CD14-positive monocyte (primary cell): ENCODE data around the gene PRRX2. TPM values are rescaled to one million over a fixed set of nuclear protein-coding genes. Genes with fewer than 3 reads are reported as not detected.

Source experiments
- DNase-seq, 3 donors: peaks; one replicate each; pipeline ENCODE4 v3.0.0-alpha.2; 2011 to 2022
- H2AFZ ChIP-seq: 2 replicates; pipeline ENCODE4 v1.6.0; 2012; ENCODE audit warnings: mild to moderate bottlenecking, low read depth, low read length, inconsistent platforms; ENCODE audit not compliant: insufficient read depth, poor library complexity, severe bottlenecking
- H3K27ac ChIP-seq, 2 donors: 1 replicate in 1 of 2; 2 replicates in 1 of 2; pipeline ENCODE4 v1.5.1; 2012 to 2013; ENCODE audit warnings: low read length in 2 of 2, control low read depth in 1 of 2, inconsistent platforms in 1 of 2, low read depth in 1 of 2, mild to moderate bottlenecking in 1 of 2
- H3K27me3 ChIP-seq, 2 donors: one replicate each; pipeline versions ENCODE4 v1.6.0 to v1.6.1; 2011 to 2013; ENCODE audit warnings: low read length in 2 of 2; ENCODE audit not compliant: control insufficient read depth in 2 of 2, insufficient read depth in 2 of 2
- H3K36me3 ChIP-seq, 2 donors: replicated peaks in 1 of 2; 1 replicate in 1 of 2; 2 replicates in 1 of 2; pipeline versions ENCODE4 v1.5.1 to v1.6.1; 2012 to 2013; ENCODE audit warnings: low read length in 2 of 2, control low read depth in 1 of 2, inconsistent platforms in 1 of 2, mild to moderate bottlenecking in 1 of 2; ENCODE audit not compliant: insufficient read depth in 2 of 2, control insufficient read depth in 1 of 2
- H3K4me1 ChIP-seq, 2 donors: 1 replicate in 1 of 2; 2 replicates in 1 of 2; pipeline versions ENCODE4 v1.5.1 to v1.6.1; 2012 to 2013; ENCODE audit warnings: low read length in 2 of 2, control low read depth in 1 of 2, inconsistent platforms in 1 of 2, mild to moderate bottlenecking in 1 of 2, moderate library complexity in 1 of 2; ENCODE audit not compliant: insufficient read depth in 2 of 2, control insufficient read depth in 1 of 2
- H3K4me2 ChIP-seq: replicated peaks from 2 replicates; pipeline ENCODE3; 2012; ENCODE audit warnings: low read length, moderate library complexity, mild to moderate bottlenecking; ENCODE audit not compliant: poor library complexity, severe bottlenecking; ENCODE audit errors: extremely low read depth
- H3K4me3 ChIP-seq, 3 experiments: fragments of 200-600 bp in 1 of 3; sonication (generic) in 1 of 3; replicated peaks in 1 of 3; 1 replicate in 2 of 3; 2 replicates in 1 of 3; pipeline ENCODE4 v1.5.1; 2011 to 2013; ENCODE audit warnings: low read length in 3 of 3, mild to moderate bottlenecking in 3 of 3, control low read depth in 2 of 3, low read depth in 2 of 3, inconsistent platforms in 1 of 3, moderate library complexity in 1 of 3
- H3K79me2 ChIP-seq: 2 replicates; pipeline ENCODE4 v1.6.0; 2012; ENCODE audit warnings: mild to moderate bottlenecking, control low read depth, inconsistent platforms, low read length, moderate library complexity; ENCODE audit not compliant: insufficient read depth
- H3K9ac ChIP-seq: 2 replicates; pipeline ENCODE4 v1.6.0; 2017; ENCODE audit warnings: low read length, mild to moderate bottlenecking; ENCODE audit not compliant: insufficient read depth, poor library complexity, severe bottlenecking
- H3K9me3 ChIP-seq, 2 donors: replicated peaks in 1 of 2; 1 replicate in 1 of 2; 2 replicates in 1 of 2; pipeline versions ENCODE4 v1.5.1 to v1.6.1; 2012 to 2013; ENCODE audit warnings: low read length in 2 of 2, control low read depth in 1 of 2; ENCODE audit not compliant: control insufficient read depth in 1 of 2, insufficient read depth in 1 of 2
- H4K20me1 ChIP-seq: 2 replicates; pipeline ENCODE4 v1.6.0; 2012; ENCODE audit warnings: mild to moderate bottlenecking, low read length, control low read depth, moderate library complexity; ENCODE audit not compliant: insufficient read depth
- H3K27ac Mint-ChIP-seq, 7 donors: one replicate each; pipeline ENCODE4 v1.8.0; 2020; ENCODE audit warnings: mild to moderate bottlenecking in 7 of 7, mixed read lengths in 7 of 7, moderate library complexity in 6 of 7, inconsistent platforms in 2 of 7
- H3K27me3 Mint-ChIP-seq, 3 donors: one replicate each; pipeline ENCODE4 v1.8.0; 2021 to 2022; ENCODE audit warnings: low read depth in 3 of 3, mild to moderate bottlenecking in 3 of 3, mixed read lengths in 3 of 3, moderate library complexity in 3 of 3, inconsistent platforms in 1 of 3
- H3K36me3 Mint-ChIP-seq, 2 donors: one replicate each; pipeline ENCODE4 v1.8.0; 2020; ENCODE audit warnings: mixed read lengths in 2 of 2, inconsistent platforms in 1 of 2, mild to moderate bottlenecking in 1 of 2
- H3K4me1 Mint-ChIP-seq: one replicate; pipeline ENCODE4 v1.8.0; 2020; ENCODE audit warnings: mild to moderate bottlenecking, mixed read lengths
- H3K4me3 Mint-ChIP-seq, 2 donors: one replicate each; pipeline ENCODE4 v1.8.0; 2020; ENCODE audit warnings: mild to moderate bottlenecking in 2 of 2, mixed read lengths in 2 of 2, moderate library complexity in 1 of 2
- H3K9me3 Mint-ChIP-seq, 7 donors: one replicate each; pipeline ENCODE4 v1.8.0; 2020 to 2022; ENCODE audit warnings: mixed read lengths in 7 of 7, mild to moderate bottlenecking in 6 of 7, moderate library complexity in 6 of 7, inconsistent platforms in 2 of 7
- WGBS: methylation state at CpG from one replicate; pipeline ENCODE4 v1.1.5; 2013; ENCODE audit warnings: missing lambda C conversion rate; ENCODE audit not compliant: insufficient coverage; 5-methylcytosine and 5-hydroxymethylcytosine counted together
- intact Hi-C, 2 donors: fragments of 100-400 bp; cut with micrococcal nuclease; formaldehyde crosslinking; loops; one replicate each; pipeline versions ENCODE4 v1.15.0 to v1.15.1; 2023
- polyA plus RNA-seq, 3 donors: library from polyadenylated mRNA; depleted of rRNA in 1 of 3; unstranded in 2 of 3; stranded (reverse) in 1 of 3; fragments of 300-500 nt in 2 of 3; fragments of >200 nt in 1 of 3; fragmentation: Illumina TruSeq in 2 of 3; gene quantifications; 1 replicate in 2 of 3; 2 replicates in 1 of 3; pipeline ENCODE4 v1.2.3, GENCODE V29; 2012 to 2021
- TF ChIP-seq, protein P1 (sequence below): fragments of 200-600 bp; IDR thresholded peaks from one replicate; pipeline ENCODE4 v1.8.0; 2022; ENCODE audit warnings: antibody characterized with exemption, mild to moderate bottlenecking

PRRX2 gene
- polyA plus RNA-seq, 3 donors, result not detected

GRCh38 chr9:129655696-129656095 is 9.8 kb upstream of the PRRX2 start:
- Mint-ChIP-seq H3K4me1 (no peaks in the 10 kb centered on the region), H3K9me3 (peaks cover 0 to 2% (median 0%) of the 10 kb centered on the region in 7 donors), H3K4me3 (no peak overlapping the region), H3K27me3 (peaks cover 14 to 33% (median 23%) of the 10 kb centered on the region in 3 donors), H3K27ac (no peak overlapping the region), H3K36me3 (no peaks in the 10 kb centered on the region)
- Histone ChIP-seq H3K9me3 (no peaks in the 10 kb centered on the region), H4K20me1 (no peaks in the 10 kb centered on the region), H2AFZ (no peak overlapping the region), H3K79me2 (no peaks in the 10 kb centered on the region), H3K9ac (no peak overlapping the region), H3K4me3 (no peak overlapping the region), H3K27ac (no peak overlapping the region), H3K4me1 (no peaks in the 10 kb centered on the region), H3K27me3 (peaks cover 0 to 4% of the 10 kb centered on the region in 2 donors), H3K36me3 (no peaks in the 10 kb centered on the region), H3K4me2 (no peak overlapping the region)
- WGBS, result 50% methylated on average over 1 of the region's 7 CpGs
- intact Hi-C loops, result no loop called here
- no peak for DNase-seq
- TF ChIP-seq, protein P1, sequence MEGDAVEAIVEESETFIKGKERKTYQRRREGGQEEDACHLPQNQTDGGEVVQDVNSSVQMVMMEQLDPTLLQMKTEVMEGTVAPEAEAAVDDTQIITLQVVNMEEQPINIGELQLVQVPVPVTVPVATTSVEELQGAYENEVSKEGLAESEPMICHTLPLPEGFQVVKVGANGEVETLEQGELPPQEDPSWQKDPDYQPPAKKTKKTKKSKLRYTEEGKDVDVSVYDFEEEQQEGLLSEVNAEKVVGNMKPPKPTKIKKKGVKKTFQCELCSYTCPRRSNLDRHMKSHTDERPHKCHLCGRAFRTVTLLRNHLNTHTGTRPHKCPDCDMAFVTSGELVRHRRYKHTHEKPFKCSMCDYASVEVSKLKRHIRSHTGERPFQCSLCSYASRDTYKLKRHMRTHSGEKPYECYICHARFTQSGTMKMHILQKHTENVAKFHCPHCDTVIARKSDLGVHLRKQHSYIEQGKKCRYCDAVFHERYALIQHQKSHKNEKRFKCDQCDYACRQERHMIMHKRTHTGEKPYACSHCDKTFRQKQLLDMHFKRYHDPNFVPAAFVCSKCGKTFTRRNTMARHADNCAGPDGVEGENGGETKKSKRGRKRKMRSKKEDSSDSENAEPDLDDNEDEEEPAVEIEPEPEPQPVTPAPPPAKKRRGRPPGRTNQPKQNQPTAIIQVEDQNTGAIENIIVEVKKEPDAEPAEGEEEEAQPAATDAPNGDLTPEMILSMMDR, result no peak

DNA sequence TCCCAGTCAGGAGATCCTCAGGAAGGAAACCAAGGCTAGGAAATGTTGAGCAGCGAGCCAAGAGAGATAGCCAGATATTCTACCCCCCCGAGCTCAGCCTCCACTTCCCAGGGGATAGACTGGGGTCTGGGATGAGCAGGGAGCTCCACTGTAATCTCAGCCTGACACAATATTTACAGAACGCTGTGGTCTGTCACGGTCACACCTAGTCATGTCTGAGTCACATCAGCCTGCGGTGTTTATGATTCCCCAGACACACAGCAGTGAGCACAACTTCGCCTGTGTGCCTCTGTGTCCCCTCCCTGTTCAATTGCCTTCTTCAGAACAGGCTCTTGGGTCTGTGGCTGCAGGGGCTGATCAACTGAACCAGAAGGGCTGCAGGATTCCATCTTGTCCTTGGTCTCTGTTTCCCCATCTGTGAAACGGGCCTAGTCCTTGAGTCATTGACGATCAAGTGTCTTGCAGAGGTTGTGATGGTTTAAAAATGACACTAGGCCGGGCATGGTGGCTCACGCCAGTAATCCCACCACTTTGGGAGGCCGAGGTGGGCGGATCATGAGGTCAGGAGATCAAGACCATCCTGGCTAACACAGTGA is 8.6 kb upstream of the PRRX2 start:
- DNase-seq, result no peak
- Histone ChIP-seq H3K4me2 (no peak overlapping the region), H3K4me1 (no peaks in the 10 kb centered on the region), H3K27ac (no peak overlapping the region), H3K79me2 (no peaks in the 10 kb centered on the region), H3K9me3 (no peaks in the 10 kb centered on the region), H2AFZ (no peak overlapping the region), H3K9ac (no peak overlapping the region), H3K4me3 (no peak overlapping the region), H3K27me3 (peaks cover 0 to 10% of the 10 kb centered on the region in 2 donors), H4K20me1 (no peaks in the 10 kb centered on the region), H3K36me3 (no peaks in the 10 kb centered on the region)
- Mint-ChIP-seq H3K27ac (no peak overlapping the region), H3K9me3 (peaks cover 0 to 2% (median 0%) of the 10 kb centered on the region in 7 donors), H3K4me3 (no peak overlapping the region), H3K27me3 (peaks cover 16 to 42% (median 30%) of the 10 kb centered on the region in 3 donors), H3K4me1 (no peaks in the 10 kb centered on the region), H3K36me3 (no peaks in the 10 kb centered on the region)
- WGBS, result 92% methylated on average over 8 of the region's 12 CpGs
- intact Hi-C loops, result no loop called here
- TF ChIP-seq, protein P1, result no peak
